Osteoblast (primary cell): ENCODE results near the gene HDAC1. TPM values are rescaled to one million over a fixed set of nuclear protein-coding genes. Genes with fewer than 3 reads are reported as not detected.

Experiments
- DNase-seq: peaks from one replicate; pipeline ENCODE4 v3.0.0; 2011; ENCODE audit warnings: low spot score, mixed read lengths; ENCODE audit not compliant: insufficient read length; ENCODE audit errors: missing footprints
- H2AFZ ChIP-seq: 2 replicates; pipeline ENCODE4 v1.6.0; 2011; ENCODE audit warnings: mild to moderate bottlenecking, low read length
- H3K27ac ChIP-seq: 2 replicates; pipeline ENCODE4 v1.5.1; 2011; ENCODE audit warnings: mild to moderate bottlenecking, low read depth, low read length, moderate library complexity
- H3K27me3 ChIP-seq: 2 replicates; pipeline ENCODE4 v1.6.0; 2012; ENCODE audit warnings: mild to moderate bottlenecking, control low read depth, inconsistent platforms, low read length, moderate library complexity; ENCODE audit not compliant: insufficient read depth
- H3K36me3 ChIP-seq: 2 replicates; pipeline ENCODE4 v1.5.1; 2011; ENCODE audit warnings: mild to moderate bottlenecking, low read length, control low read depth, moderate library complexity; ENCODE audit not compliant: insufficient read depth
- H3K4me1 ChIP-seq: 2 replicates; pipeline ENCODE4 v1.5.1; 2011; ENCODE audit warnings: mild to moderate bottlenecking, low read length, control low read depth, moderate library complexity; ENCODE audit not compliant: insufficient read depth
- H3K4me2 ChIP-seq: 2 replicates; pipeline ENCODE4 v1.6.0; 2011; ENCODE audit warnings: mild to moderate bottlenecking, low read length; ENCODE audit not compliant: insufficient read depth
- H3K4me3 ChIP-seq: fragments of 200-600 bp; sonication (generic); 3 replicates; pipeline ENCODE4 v1.5.1; 2012; ENCODE audit warnings: mild to moderate bottlenecking, low read length, inconsistent platforms; ENCODE audit not compliant: insufficient read depth
- H3K79me2 ChIP-seq: 2 replicates; pipeline ENCODE4 v1.6.0; 2012; ENCODE audit warnings: mild to moderate bottlenecking, low read length, control low read depth, inconsistent platforms; ENCODE audit not compliant: insufficient read depth
- H3K9me3 ChIP-seq: 2 replicates; pipeline ENCODE4 v1.5.1; 2011; ENCODE audit warnings: low read depth, low read length, control low read depth
- H4K20me1 ChIP-seq: 2 replicates; pipeline ENCODE4 v1.6.0; 2012; ENCODE audit warnings: mild to moderate bottlenecking, low read length, control low read depth; ENCODE audit not compliant: insufficient read depth
- CTCF ChIP-seq: IDR thresholded peaks from 2 replicates; pipeline ENCODE4 v1.5.1; 2011; ENCODE audit warnings: mild to moderate bottlenecking, low read depth, low read length, moderate library complexity; ENCODE audit errors: extremely low read depth
- total RNA-seq: library from RNA; depleted of rRNA; stranded (reverse); fragments of >200 nt; gene quantifications from 2 replicates; pipeline ENCODE4 v1.2.3, GENCODE V29; 2012

The HDAC1 gene
- total RNA-seq, 1 donor: 44.5 TPM

GRCh38 chr1:32263744-32264143 lies 28.1 kb upstream of the HDAC1 start:
- no peak for TF ChIP-seq CTCF
- H2AFZ ChIP-seq: no peak overlapping the region
- H3K27ac ChIP-seq: no peak overlapping the region
- H3K36me3 ChIP-seq: no peaks in the 10 kb centered on the region
- no peak for DNase-seq
- no peak overlapping the region for H3K4me2 ChIP-seq
- H3K9me3 ChIP-seq: no peaks in the 10 kb centered on the region
- no peak overlapping the region for H3K4me3 ChIP-seq
- no peaks in the 10 kb centered on the region for H3K79me2 ChIP-seq
- H3K4me1 ChIP-seq: peaks cover 9% of the 10 kb centered on the region
- no peaks in the 10 kb centered on the region for H3K27me3 ChIP-seq
- no peaks in the 10 kb centered on the region for H4K20me1 ChIP-seq

DNA sequence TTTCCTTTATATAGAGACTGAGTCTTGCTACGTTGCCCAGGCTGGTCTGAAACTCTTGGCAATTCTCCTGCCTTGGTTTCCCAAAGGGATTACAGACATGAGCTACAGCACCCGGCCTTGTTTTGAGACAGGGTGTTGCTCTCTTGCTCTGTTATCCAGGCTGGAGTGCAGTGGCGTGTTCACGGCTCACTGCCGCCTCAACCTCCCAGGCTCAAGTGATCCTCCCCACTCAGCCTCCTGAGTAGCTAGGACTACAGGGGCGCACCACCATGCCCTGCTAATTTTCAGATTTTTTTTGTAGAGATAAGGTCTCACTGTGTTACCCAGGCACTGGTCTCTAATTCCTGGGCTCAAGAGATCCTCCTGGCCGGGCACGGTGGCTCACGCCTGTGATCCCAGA lies 26.0 kb upstream of the HDAC1 start:
- H3K4me2 ChIP-seq: no peak overlapping the region
- no peak overlapping the region for H2AFZ ChIP-seq
- H3K79me2 ChIP-seq: no peaks in the 10 kb centered on the region
- no peaks in the 10 kb centered on the region for H3K36me3 ChIP-seq
- H3K9me3 ChIP-seq: no peaks in the 10 kb centered on the region
- no peak for TF ChIP-seq CTCF
- H3K4me3 ChIP-seq: no peak overlapping the region
- no peaks in the 10 kb centered on the region for H4K20me1 ChIP-seq
- no peak for DNase-seq
- H3K27me3 ChIP-seq: no peaks in the 10 kb centered on the region
- H3K4me1 ChIP-seq: peaks cover 9% of the 10 kb centered on the region
- H3K27ac ChIP-seq: no peak overlapping the region

DNA sequence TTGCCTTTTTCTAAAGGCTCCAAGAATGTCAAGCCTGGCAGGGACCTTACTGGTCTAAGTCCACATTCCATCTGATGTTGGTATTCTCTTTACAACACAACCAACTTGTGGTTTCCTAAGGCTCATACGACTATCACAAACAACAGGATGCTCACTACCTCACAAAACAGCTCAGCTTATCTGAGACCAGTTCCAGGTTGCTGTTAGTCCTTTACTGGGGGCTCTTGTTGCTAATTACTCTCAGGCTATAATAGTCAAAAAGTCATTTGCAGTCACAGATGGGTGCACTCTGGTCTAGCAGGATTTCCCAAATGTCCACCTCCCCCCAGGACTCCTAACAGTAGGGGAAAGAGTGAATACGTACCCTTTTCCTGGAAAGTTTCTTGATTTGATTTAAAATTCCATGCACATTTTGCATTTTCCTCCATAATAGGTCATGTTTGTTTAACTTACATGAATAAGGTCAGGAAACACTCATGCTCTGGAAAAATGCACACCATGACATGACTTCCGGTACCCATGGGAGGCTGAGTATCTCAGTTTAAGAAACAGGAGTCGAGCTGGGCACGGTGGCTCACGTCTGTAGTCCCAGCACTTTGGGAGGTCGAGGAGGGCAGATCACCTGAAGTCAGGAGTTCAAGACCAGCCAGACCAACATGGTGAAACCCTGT lies 24.8 kb upstream of the HDAC1 start:
- Histone ChIP-seq H3K27me3 (no peaks in the 10 kb centered on the region), H3K79me2 (no peaks in the 10 kb centered on the region), H3K4me1 (peaks cover 9% of the 10 kb centered on the region), H2AFZ (peak overlapping the region; percentile 2), H4K20me1 (no peaks in the 10 kb centered on the region), H3K4me2 (peak overlapping the region; percentile 70), H3K36me3 (no peaks in the 10 kb centered on the region), H3K9me3 (no peaks in the 10 kb centered on the region), H3K4me3 (no peak overlapping the region), H3K27ac (peak overlapping the region; percentile 65)
- no peak for TF ChIP-seq CTCF
- DNase-seq: peak; percentile 87

GRCh38 chr1:32269744-32270143 lies 22.1 kb upstream of the HDAC1 start:
- no peaks in the 10 kb centered on the region for H4K20me1 ChIP-seq
- DNase-seq: peak; percentile 10
- H3K4me2 ChIP-seq: no peak overlapping the region
- H3K27me3 ChIP-seq: peaks cover 22% of the 10 kb centered on the region
- H3K79me2 ChIP-seq: no peaks in the 10 kb centered on the region
- no peaks in the 10 kb centered on the region for H3K9me3 ChIP-seq
- H3K27ac ChIP-seq: no peak overlapping the region
- no peak for TF ChIP-seq CTCF
- no peaks in the 10 kb centered on the region for H3K36me3 ChIP-seq
- no peak overlapping the region for H3K4me3 ChIP-seq
- H3K4me1 ChIP-seq: peaks cover 9% of the 10 kb centered on the region
- H2AFZ ChIP-seq: no peak overlapping the region
